Uterus (tissue), 4 donors: ENCODE data around the gene DUSP18. TPM values are rescaled to one million over a fixed set of nuclear protein-coding genes. Genes with fewer than 3 reads are reported as not detected.
"Not testable (repeated sequence)": the region's sequence is repeated elsewhere in the genome, so short reads cannot be mapped to it uniquely, and the experiment has no call there.

ENCODE experiments used
- DNase-seq, 2 donors: peaks; one replicate each; pipeline ENCODE4 v3.0.0-alpha.2; 2019 to 2020
- H3K27ac ChIP-seq, 2 donors: fragments of 200-600 bp; sonication (generic); 1 replicate in 1 of 2; 2 replicates in 1 of 2; pipeline ENCODE4 v1.5.1; 2016 to 2018
- H3K27me3 ChIP-seq, 2 donors: fragments of 200-600 bp; sonication (generic); one replicate each; pipeline ENCODE4 v1.5.1; 2018 to 2019; ENCODE audit warnings: control low read depth in 1 of 2
- H3K36me3 ChIP-seq, 2 donors: fragments of 200-600 bp; sonication (generic); one replicate each; pipeline ENCODE4 v1.5.1; 2019; ENCODE audit warnings: control low read depth in 1 of 2
- H3K4me1 ChIP-seq, 2 donors: fragments of 200-600 bp; sonication (generic); one replicate each; pipeline ENCODE4 v1.5.1; 2018 to 2019; ENCODE audit warnings: control low read depth in 1 of 2
- H3K4me3 ChIP-seq, 2 donors: fragments of 200-600 bp; sonication (generic); 1 replicate in 1 of 2; 2 replicates in 1 of 2; pipeline ENCODE4 v1.5.1; 2018 to 2019; ENCODE audit warnings: mild to moderate bottlenecking in 1 of 2
- H3K9me3 ChIP-seq, 2 donors: fragments of 200-600 bp; sonication (generic); one replicate each; pipeline ENCODE4 v1.5.1; 2019; ENCODE audit warnings: control low read depth in 1 of 2
- POLR2A ChIP-seq, 2 donors: fragments of 450-650 bp; IDR thresholded peaks; one replicate each; pipeline ENCODE4 v1.6.1; 2016; ENCODE audit warnings: antibody characterized with exemption in 2 of 2, mild to moderate bottlenecking in 1 of 2, moderate library complexity in 1 of 2
- intact Hi-C: fragments of 100-400 bp; cut with DNase I; formaldehyde crosslinking; loops from one replicate; pipeline ENCODE4 v1.15.1; 2023; ENCODE audit warnings: low total_unique reads
- total RNA-seq, 4 donors: library from RNA; depleted of rRNA in 3 of 4; stranded (reverse); fragments of >200 nt in 3 of 4; gene quantifications; one replicate each; pipeline versions ENCODE4 v1.1.0 to v1.2.4, GENCODE V29; 2014 to 2023
- TF ChIP-seq, protein P1 (sequence below), 4 experiments: fragments of 200-600 bp in 2 of 4; fragments of 450-650 bp in 2 of 4; sonication (generic) in 2 of 4; IDR thresholded peaks; one replicate each; pipeline ENCODE4 v1.5.1; 2016 to 2019; ENCODE audit warnings: antibody characterized with exemption in 4 of 4, mild to moderate bottlenecking in 2 of 4, moderate library complexity in 1 of 4
- donor health status: DM: yes; HTN: yes; CAD: no.

DUSP18 gene
- total RNA-seq, 4 donors from 2014 or later: 0.88 to 10.6 (median 9.8) TPM

- H3K9me3 ChIP-seq: no peaks in the 10 kb centered on the region
- TF ChIP-seq, protein P1, sequence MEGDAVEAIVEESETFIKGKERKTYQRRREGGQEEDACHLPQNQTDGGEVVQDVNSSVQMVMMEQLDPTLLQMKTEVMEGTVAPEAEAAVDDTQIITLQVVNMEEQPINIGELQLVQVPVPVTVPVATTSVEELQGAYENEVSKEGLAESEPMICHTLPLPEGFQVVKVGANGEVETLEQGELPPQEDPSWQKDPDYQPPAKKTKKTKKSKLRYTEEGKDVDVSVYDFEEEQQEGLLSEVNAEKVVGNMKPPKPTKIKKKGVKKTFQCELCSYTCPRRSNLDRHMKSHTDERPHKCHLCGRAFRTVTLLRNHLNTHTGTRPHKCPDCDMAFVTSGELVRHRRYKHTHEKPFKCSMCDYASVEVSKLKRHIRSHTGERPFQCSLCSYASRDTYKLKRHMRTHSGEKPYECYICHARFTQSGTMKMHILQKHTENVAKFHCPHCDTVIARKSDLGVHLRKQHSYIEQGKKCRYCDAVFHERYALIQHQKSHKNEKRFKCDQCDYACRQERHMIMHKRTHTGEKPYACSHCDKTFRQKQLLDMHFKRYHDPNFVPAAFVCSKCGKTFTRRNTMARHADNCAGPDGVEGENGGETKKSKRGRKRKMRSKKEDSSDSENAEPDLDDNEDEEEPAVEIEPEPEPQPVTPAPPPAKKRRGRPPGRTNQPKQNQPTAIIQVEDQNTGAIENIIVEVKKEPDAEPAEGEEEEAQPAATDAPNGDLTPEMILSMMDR (IDR thresholded peaks at IDR 0.05): no peak
- no peak for TF ChIP-seq POLR2A (IDR thresholded peaks at IDR 0.05)
- no peaks in the 10 kb centered on the region for H3K4me1 ChIP-seq
- H3K27me3 ChIP-seq: no peaks in the 10 kb centered on the region
- no peak overlapping the region for H3K27ac ChIP-seq
- no peak for DNase-seq
- intact Hi-C loops: no loop called here
- no peaks in the 10 kb centered on the region for H3K36me3 ChIP-seq
- no peak overlapping the region for H3K4me3 ChIP-seq
Observed at GRCh38 chr22:30687358-30687757, 19.7 kb upstream of the DUSP18 start.

GRCh38 chr22:30685178-30685577, 17.5 kb upstream of the DUSP18 start:
- intact Hi-C loops: no loop called here
- TF ChIP-seq POLR2A (IDR thresholded peaks at IDR 0.05): no peak
- TF ChIP-seq, protein P1 (IDR thresholded peaks at IDR 0.05): no peak
- no peak overlapping the region for H3K27ac ChIP-seq
- no peak for DNase-seq
- H3K4me3 ChIP-seq: no peak overlapping the region
- no peaks in the 10 kb centered on the region for H3K4me1 ChIP-seq
- H3K27me3 ChIP-seq: no peaks in the 10 kb centered on the region
- no peaks in the 10 kb centered on the region for H3K9me3 ChIP-seq
- H3K36me3 ChIP-seq: no peaks in the 10 kb centered on the region

DNA sequence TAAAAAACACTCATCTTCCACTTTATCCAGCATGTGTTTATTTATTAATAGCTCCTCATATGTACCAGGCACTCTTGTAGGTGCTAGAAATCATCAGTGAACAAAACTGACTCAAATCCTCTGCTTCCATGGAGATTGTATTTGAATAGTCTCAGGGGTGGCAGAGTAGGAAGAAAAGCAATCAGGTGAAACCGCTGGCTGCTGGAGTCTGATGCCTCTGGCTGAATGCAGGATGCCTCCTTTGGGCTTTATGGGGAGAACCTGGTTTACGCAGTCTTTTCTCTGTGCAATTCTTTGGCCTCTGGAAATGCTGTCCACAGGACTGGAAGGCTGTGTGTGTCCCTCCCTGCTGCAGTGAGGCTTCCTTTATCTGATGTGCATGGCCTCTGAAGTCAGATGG, 14.2 kb upstream of the DUSP18 start:
- no peaks in the 10 kb centered on the region for H3K9me3 ChIP-seq
- no peak overlapping the region for H3K4me3 ChIP-seq
- peak overlapping the region in 1 of 2 donors; percentile 3 for H3K27ac ChIP-seq
- intact Hi-C loops: no loop called here
- H3K27me3 ChIP-seq: no peaks in the 10 kb centered on the region
- TF ChIP-seq, protein P1 (IDR thresholded peaks at IDR 0.05): no peak
- TF ChIP-seq POLR2A (IDR thresholded peaks at IDR 0.05): no peak
- H3K4me1 ChIP-seq: no peaks in the 10 kb centered on the region
- H3K36me3 ChIP-seq: no peaks in the 10 kb centered on the region
- no peak for DNase-seq

GRCh38 chr22:30680991-30681770, 13.5 kb upstream of the DUSP18 start:
- Histone ChIP-seq H3K4me3 (no peak overlapping the region), H3K27me3 (no peaks in the 10 kb centered on the region), H3K4me1 (no peaks in the 10 kb centered on the region), H3K9me3 (no peaks in the 10 kb centered on the region), H3K36me3 (no peaks in the 10 kb centered on the region), H3K27ac (peak overlapping the region in 1 of 2 donors; percentile 3)
- DNase-seq: peak; percentile 16 to 45
- TF ChIP-seq, protein P1 (IDR thresholded peaks at IDR 0.05): no peak
- no peak for TF ChIP-seq POLR2A (IDR thresholded peaks at IDR 0.05)
- intact Hi-C loops: no loop called here

DNA sequence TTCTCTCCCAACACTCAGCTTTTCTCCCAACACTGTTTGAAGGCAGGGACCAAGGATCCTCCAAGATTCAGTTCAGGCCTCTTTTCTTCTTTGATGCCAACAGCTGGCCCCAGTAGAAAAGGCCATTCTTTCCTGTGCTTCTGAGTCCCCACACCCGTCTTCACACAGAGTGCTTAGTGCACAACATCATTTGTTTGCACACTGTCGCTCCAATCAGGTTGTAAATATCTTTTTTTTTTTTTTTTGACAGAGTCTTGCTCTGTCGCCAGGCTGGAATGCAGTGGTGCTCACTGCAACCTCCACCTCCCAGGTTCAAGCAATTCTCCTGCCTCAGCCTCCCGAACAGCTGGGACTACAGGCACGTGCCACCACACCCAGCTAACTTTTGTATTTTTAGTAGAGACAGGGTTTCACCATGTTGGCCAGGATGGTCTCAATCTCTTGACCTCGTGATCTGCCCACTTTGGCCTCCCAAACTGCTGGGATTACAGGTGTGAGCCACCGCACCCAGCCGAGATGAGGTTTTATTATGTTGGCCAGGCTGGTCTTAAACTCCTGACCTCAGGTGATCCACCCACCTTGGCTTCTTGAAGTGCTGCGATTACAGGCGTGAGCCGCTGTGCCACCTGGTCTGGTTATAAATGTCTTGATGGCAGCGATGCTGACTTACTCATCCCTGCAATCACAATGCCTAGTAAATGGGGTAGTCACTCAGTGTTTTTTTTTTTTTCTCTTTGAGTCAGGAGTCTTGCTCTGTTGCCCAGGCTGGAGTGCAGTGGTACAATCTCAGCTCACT, 12.4 kb upstream of the DUSP18 start:
- H3K27me3 ChIP-seq: not testable (repeated sequence)

DNA sequence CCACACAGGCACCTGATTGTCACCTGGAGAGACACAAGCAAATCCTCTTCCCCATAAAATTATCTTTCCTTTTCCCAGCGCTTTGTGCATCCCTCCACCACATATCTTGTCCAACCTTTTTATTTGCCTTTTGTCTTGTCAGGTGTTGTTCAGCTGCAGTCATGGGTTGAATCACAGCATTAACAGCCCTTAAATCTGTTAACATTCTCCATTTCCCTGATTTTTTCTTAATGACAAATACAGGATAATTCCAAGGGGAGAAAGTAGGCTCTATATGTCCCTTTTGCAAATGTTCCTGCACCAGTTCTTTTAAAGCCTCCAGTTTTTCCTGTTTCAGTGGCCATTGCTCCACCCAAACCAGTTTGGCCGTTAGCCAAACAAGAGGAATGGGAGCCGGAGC, 8.9 kb upstream of the DUSP18 start:
- H3K4me3 ChIP-seq, intact Hi-C loops, H3K27ac ChIP-seq, H3K9me3 ChIP-seq, H3K36me3 ChIP-seq, H3K27me3 ChIP-seq, H3K4me1 ChIP-seq, DNase-seq: not testable (repeated sequence)

More for the DNA sequence above, 12.4 kb upstream of the DUSP18 start:
- H3K27ac ChIP-seq, H3K4me3 ChIP-seq, DNase-seq, H3K4me1 ChIP-seq, H3K9me3 ChIP-seq, intact Hi-C loops, H3K36me3 ChIP-seq: not testable (repeated sequence)
